HepG2 (cell line): ENCODE results near the gene PPBP. TPM values are rescaled to one million over a fixed set of nuclear protein-coding genes. Genes with fewer than 3 reads are reported as not detected.

ENCODE experiments used
- ATAC-seq: fragments of 200-7000 bp; cut with Tn5 transposase; 3 replicates; pipeline ENCODE4 v1.9.1; 2020; ENCODE audit warnings: mild to moderate bottlenecking, moderate library complexity
- BruUV-seq: library from RNA; stranded (reverse); fragments of 400-500 nt; replicated peaks from 2 replicates; lab custom pipeline; 2021; lab: Mats Ljungman, UMichigan
- CTCF ChIA-PET: fragments of 300-600 bp; formaldehyde crosslinking; extraction: SDS; loops from one replicate; lab custom pipeline; 2021; ENCODE audit warnings: low total read pairs, inconsistent platforms, low intra/inter-chr PET ratio; lab: Yijun Ruan, JAX
- POLR2A ChIA-PET: fragments of 350-600 bp; sonication (Branson Sonifier 250); formaldehyde crosslinking; loops from one replicate; lab custom pipeline; 2020; ENCODE audit warnings: antibody characterized with exemption, inconsistent platforms; lab: Yijun Ruan, JAX
- DNase-seq: peaks from one replicate; pipeline ENCODE4 v3.0.0-alpha.2; 2015; ENCODE audit warnings: low spot score
- FAIRE-seq: peaks from 3 replicates; lab custom pipeline; 2011; peaks lifted over from hg19 to GRCh38; lab: Jason Lieb, UNC
- H2AFZ ChIP-seq: one replicate; pipeline ENCODE4 v1.6.1; 2011; ENCODE audit warnings: low read length, inconsistent platforms
- H3K27ac ChIP-seq: fragments of 300-600 bp; 3 replicates; pipeline ENCODE4 v1.8.0; 2011; ENCODE audit warnings: mixed run types, mild to moderate bottlenecking, mixed read lengths, low read length, inconsistent platforms; ENCODE audit not compliant: insufficient read depth; ENCODE audit errors: extremely low read length
- H3K27me3 ChIP-seq, 2 experiments: fragments of 200-600 bp in 1 of 2; 2 replicates in 1 of 2; 3 replicates in 1 of 2; pipeline versions ENCODE4 v1.6.0 to v1.8.0; 2011; ENCODE audit warnings: low read length in 2 of 2, mild to moderate bottlenecking in 2 of 2, moderate library complexity in 2 of 2, inconsistent platforms in 1 of 2; ENCODE audit not compliant: insufficient read depth in 2 of 2, control insufficient read depth in 1 of 2
- H3K36me3 ChIP-seq, 2 experiments: fragments of 200-600 bp in 1 of 2; replicated peaks in 1 of 2; 2 replicates in 1 of 2; 3 replicates in 1 of 2; pipeline versions ENCODE4 v1.5.1 to v1.8.0; 2011; ENCODE audit warnings: low read length in 2 of 2, inconsistent platforms in 1 of 2; ENCODE audit not compliant: insufficient read depth in 2 of 2, control insufficient read depth in 1 of 2
- H3K4me1 ChIP-seq: 2 replicates; pipeline ENCODE4 v1.5.1; 2012; ENCODE audit warnings: low read length, inconsistent platforms; ENCODE audit not compliant: insufficient read depth
- H3K4me2 ChIP-seq: 2 replicates; pipeline ENCODE4 v1.6.0; 2011; ENCODE audit warnings: low read depth, low read length, inconsistent platforms
- H3K4me3 ChIP-seq, 3 experiments: fragments of 200-600 bp in 1 of 3; sonication (generic), shearing (Covaris generic) in 1 of 3; replicated peaks in 1 of 3; 2 replicates each; pipeline ENCODE4 v1.5.1; 2011 to 2016; ENCODE audit warnings: low read length in 3 of 3, inconsistent platforms in 2 of 3, low read depth in 2 of 3, mild to moderate bottlenecking in 2 of 3, control low read depth in 1 of 3, mixed read lengths in 1 of 3; ENCODE audit not compliant: insufficient read depth in 1 of 3
- H3K79me2 ChIP-seq: one replicate; pipeline ENCODE4 v1.6.1; 2011; ENCODE audit warnings: low read length, inconsistent platforms; ENCODE audit not compliant: insufficient read depth
- H3K9ac ChIP-seq: 2 replicates; pipeline ENCODE4 v1.6.0; 2011; ENCODE audit warnings: mild to moderate bottlenecking, low read depth, low read length, inconsistent platforms; ENCODE audit not compliant: insufficient read depth
- H3K9me3 ChIP-seq: 2 replicates; pipeline ENCODE4 v1.5.1; 2012; ENCODE audit warnings: mild to moderate bottlenecking, low read length
- H4K20me1 ChIP-seq: 2 replicates; pipeline ENCODE4 v1.6.0; 2011; ENCODE audit warnings: inconsistent platforms, mild to moderate bottlenecking, low read length, moderate library complexity; ENCODE audit not compliant: insufficient read depth
- AHR ChIP-seq: IDR thresholded peaks from 2 replicates; pipeline ENCODE4 v1.6.1; 2018; ENCODE audit warnings: missing genetic modification reagents, missing compliant biosample characterization
- CHCHD3 ChIP-seq: sonication (generic); formaldehyde crosslinking; IDR thresholded peaks from 2 replicates; pipeline ENCODE4 v1.8.0; 2022; ENCODE audit warnings: mild to moderate bottlenecking, missing genetic modification reagents, moderate library complexity
- CSRNP2 ChIP-seq: sonication (generic); formaldehyde crosslinking; conservative IDR thresholded peaks from 2 replicates; pipeline ENCODE4 v1.8.0; 2022; ENCODE audit warnings: low read depth, missing genetic modification reagents
- GPBP1L1 ChIP-seq: sonication (generic); formaldehyde crosslinking; IDR thresholded peaks from 2 replicates; pipeline ENCODE4 v1.5.0; 2020; ENCODE audit warnings: mild to moderate bottlenecking, missing genetic modification reagents
- MEIS2 ChIP-seq: sonication (generic); formaldehyde crosslinking; IDR thresholded peaks from 2 replicates; pipeline ENCODE4 v1.9.0; 2021; ENCODE audit warnings: mild to moderate bottlenecking, missing genetic modification reagents
- NCOA5 ChIP-seq: sonication (generic); formaldehyde crosslinking; IDR thresholded peaks from 2 replicates; pipeline ENCODE4 v1.4.0; 2020; ENCODE audit warnings: missing genetic modification reagents
- SKI ChIP-seq: fragments of 450-650 bp; IDR thresholded peaks from one replicate; pipeline ENCODE4 v1.6.1; 2018; ENCODE audit warnings: mild to moderate bottlenecking; ENCODE audit not compliant: partially characterized antibody
- SP1 ChIP-seq, 2 experiments: fragments of 450-650 bp in 1 of 2; sonication (generic) in 1 of 2; formaldehyde crosslinking in 1 of 2; IDR thresholded peaks; 2 replicates each; pipeline versions ENCODE4 v1.4.0 to v1.6.1; 2016 to 2020; ENCODE audit warnings: missing genetic modification reagents in 1 of 2
- SRF ChIP-seq: IDR thresholded peaks from 2 replicates; pipeline ENCODE4 v1.6.1; 2011; ENCODE audit warnings: mild to moderate bottlenecking, low read depth, low read length, moderate library complexity
- ZNF687 ChIP-seq: sonication (generic); formaldehyde crosslinking; IDR thresholded peaks from 2 replicates; pipeline ENCODE4 v1.5.1; 2020; ENCODE audit warnings: mild to moderate bottlenecking, missing genetic modification reagents, moderate library complexity
- ZNF747 ChIP-seq: sonication (generic); formaldehyde crosslinking; IDR thresholded peaks from 2 replicates; pipeline ENCODE4 v1.8.1; 2023; ENCODE audit warnings: missing genetic modification reagents, mild to moderate bottlenecking, borderline replicate concordance
- ZNF790 ChIP-seq: sonication (generic); formaldehyde crosslinking; IDR thresholded peaks from 2 replicates; pipeline ENCODE4 v1.8.0; 2022; ENCODE audit warnings: missing genetic modification reagents, mild to moderate bottlenecking, borderline replicate concordance
- WGBS: methylation state at CpG from one replicate; pipeline ENCODE4 v1.1.6; 2017; ENCODE audit warnings: low lambda C conversion rate; 5-methylcytosine and 5-hydroxymethylcytosine counted together
- in situ Hi-C: cut with HindIII; loops from 2 replicates; pipeline ENCODE4 v1.10.0; 2017; ENCODE audit warnings: low pct_unique_long_range_greater_than_20kb; ENCODE audit not compliant: extremely low pct_ligation_motif_present
- intact Hi-C: fragments of 100-400 bp; cut with micrococcal nuclease; formaldehyde crosslinking; loops from one replicate; pipeline ENCODE4 v1.10.0; 2022; ENCODE audit not compliant: unreplicated experiment
- polyA plus RNA-seq, 8 experiments: library from polyadenylated mRNA; depleted of rRNA in 3 of 8; stranded (reverse) in 7 of 8; unstranded in 1 of 8; fragments of >200 nt; fragmentation: Illumina TruSeq in 4 of 8; extraction: Trizol in 4 of 8; gene quantifications; 2 replicates each; pipeline versions ENCODE4 v1.2.1 to v1.2.3, GENCODE V29; 2011 to 2016; ENCODE audit warnings: low read depth in 4 of 8, missing spikeins in 1 of 8, mixed read lengths in 1 of 8; ENCODE audit not compliant: insufficient read depth in 1 of 8
- total RNA-seq, 5 experiments: library from RNA; depleted of rRNA; stranded (reverse); fragments of >200 nt; fragmentation: Illumina TruSeq; extraction: Trizol; gene quantifications; 2 replicates each; pipeline ENCODE4 v1.2.3, GENCODE V29; 2016; ENCODE audit warnings: low read depth in 1 of 5
- TF ChIP-seq, protein P1 (sequence below): IDR thresholded peaks from 2 replicates; pipeline ENCODE4 v1.4.0; 2020; ENCODE audit warnings: mild to moderate bottlenecking, missing genetic modification reagents

Gene PPBP
- total and polyA plus RNA-seq, 2 of the 13 experiments (the other 11 are each of a cell fraction or from before 2014, with no cell fraction given) = not detected

- ChIA-PET POLR2A (no interaction called here), CTCF (no interaction called here)
- Histone ChIP-seq H3K36me3 (no peaks in the 10 kb centered on the region), H3K9me3 (no peaks in the 10 kb centered on the region), H3K4me2 (no peak overlapping the region), H3K79me2 (no peaks in the 10 kb centered on the region), H3K4me1 (no peaks in the 10 kb centered on the region), H3K9ac (no peak overlapping the region), H2AFZ (no peak overlapping the region), H3K27me3 (peaks cover 2 to 7% of the 10 kb centered on the region in 2 experiments; a peak in 3 of 5 replicates), H3K27ac (no peak overlapping the region), H4K20me1 (no peaks in the 10 kb centered on the region), H3K4me3 (no peak overlapping the region)
- no TSS peak for BruUV-seq
- ATAC-seq = no peak
- in situ Hi-C loops (no loop called here), intact Hi-C loops (no loop called here)
- DNase-seq = no peak
- no peak for FAIRE-seq
- 0% methylated on average over 4 of the region's 4 CpGs for WGBS
- TF ChIP-seq MEIS2 (CRISPR knock-in tag) (no peak), GPBP1L1 (CRISPR knock-in tag) (no peak), SP1 (IDR thresholded peaks at IDR 0.05) (no peak), SP1 (CRISPR knock-in tag; IDR thresholded peaks at IDR 0.05) (no peak), AHR (CRISPR knock-in tag) (no peak), NCOA5 (CRISPR knock-in tag) (no peak), ZNF687 (no peak), SKI (no peak), CSRNP2 (CRISPR knock-in tag) (no peak), ZNF790 (CRISPR knock-in tag) (no peak), CHCHD3 (CRISPR knock-in tag) (no peak), ZNF747 (no peak), SRF (no peak)
- TF ChIP-seq, protein P1, sequence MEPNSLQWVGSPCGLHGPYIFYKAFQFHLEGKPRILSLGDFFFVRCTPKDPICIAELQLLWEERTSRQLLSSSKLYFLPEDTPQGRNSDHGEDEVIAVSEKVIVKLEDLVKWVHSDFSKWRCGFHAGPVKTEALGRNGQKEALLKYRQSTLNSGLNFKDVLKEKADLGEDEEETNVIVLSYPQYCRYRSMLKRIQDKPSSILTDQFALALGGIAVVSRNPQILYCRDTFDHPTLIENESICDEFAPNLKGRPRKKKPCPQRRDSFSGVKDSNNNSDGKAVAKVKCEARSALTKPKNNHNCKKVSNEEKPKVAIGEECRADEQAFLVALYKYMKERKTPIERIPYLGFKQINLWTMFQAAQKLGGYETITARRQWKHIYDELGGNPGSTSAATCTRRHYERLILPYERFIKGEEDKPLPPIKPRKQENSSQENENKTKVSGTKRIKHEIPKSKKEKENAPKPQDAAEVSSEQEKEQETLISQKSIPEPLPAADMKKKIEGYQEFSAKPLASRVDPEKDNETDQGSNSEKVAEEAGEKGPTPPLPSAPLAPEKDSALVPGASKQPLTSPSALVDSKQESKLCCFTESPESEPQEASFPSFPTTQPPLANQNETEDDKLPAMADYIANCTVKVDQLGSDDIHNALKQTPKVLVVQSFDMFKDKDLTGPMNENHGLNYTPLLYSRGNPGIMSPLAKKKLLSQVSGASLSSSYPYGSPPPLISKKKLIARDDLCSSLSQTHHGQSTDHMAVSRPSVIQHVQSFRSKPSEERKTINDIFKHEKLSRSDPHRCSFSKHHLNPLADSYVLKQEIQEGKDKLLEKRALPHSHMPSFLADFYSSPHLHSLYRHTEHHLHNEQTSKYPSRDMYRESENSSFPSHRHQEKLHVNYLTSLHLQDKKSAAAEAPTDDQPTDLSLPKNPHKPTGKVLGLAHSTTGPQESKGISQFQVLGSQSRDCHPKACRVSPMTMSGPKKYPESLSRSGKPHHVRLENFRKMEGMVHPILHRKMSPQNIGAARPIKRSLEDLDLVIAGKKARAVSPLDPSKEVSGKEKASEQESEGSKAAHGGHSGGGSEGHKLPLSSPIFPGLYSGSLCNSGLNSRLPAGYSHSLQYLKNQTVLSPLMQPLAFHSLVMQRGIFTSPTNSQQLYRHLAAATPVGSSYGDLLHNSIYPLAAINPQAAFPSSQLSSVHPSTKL (CRISPR knock-in tag) = no peak
Measured at GRCh38 chr4:73976716-73977115, 11.3 kb downstream of the PPBP start.
